ENCODE measurements around the gene SLC23A2.

- TF ChIP-seq SIN3A (IDR thresholded peaks at IDR 0.05; ENCODE audit: borderline replicate concordance, insufficient read depth, low read depth, low read length) (no peak), CTCF (IDR thresholded peaks at IDR 0.05) (no peak), REST (IDR thresholded peaks at IDR 0.05; ENCODE audit: insufficient read depth in 1 of 2, low read depth in 2 of 2, low read length in 1 of 2) (no peak), POLR2AphosphoS5 (IDR thresholded peaks at IDR 0.05; ENCODE audit: low read depth, low read length) (no peak), TCF7L2 (IDR thresholded peaks at IDR 0.05; ENCODE audit: low read depth, low read length) (no peak)
These were observed 4.1 kb downstream of the SLC23A2 start for GRCh38 chr20:4997222-4997621.

Measured in Panc1 (cell line).